ENCODE measurements around the gene GPD1. TPM values are rescaled to one million over a fixed set of nuclear protein-coding genes. Genes with fewer than 3 reads are reported as not detected.

Gene GPD1
- total RNA-seq, 1 experiment from 2014 or later = 1.6 TPM

DNA sequence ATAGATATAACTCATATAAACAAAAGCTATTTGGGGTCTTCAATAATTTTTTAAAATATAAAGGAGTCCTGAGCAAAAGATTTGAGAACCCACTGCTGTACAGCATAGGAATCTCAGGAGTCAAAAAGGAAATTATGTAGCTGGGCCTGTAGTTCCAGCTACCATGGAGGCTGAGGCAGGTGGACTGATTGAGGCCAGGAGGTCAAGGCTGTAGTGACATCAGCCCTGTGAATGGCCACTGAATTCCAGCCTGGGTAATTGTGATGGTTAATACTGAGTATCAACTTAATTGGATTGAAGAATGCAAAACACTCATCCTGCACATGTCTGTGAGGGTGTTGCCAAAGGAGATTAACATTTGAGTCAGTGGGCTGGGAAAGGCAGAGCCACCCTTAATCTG is 52.8 kb downstream of the GPD1 start:
- no peak for ATAC-seq
- Histone ChIP-seq H3K9ac (ENCODE audit: low read length) (no peak overlapping the region), H3K9me2 (ENCODE audit: insufficient read depth) (no peaks in the 10 kb centered on the region), H3K4me2 (ENCODE audit: low read length) (no peak overlapping the region), H3K4me1 (ENCODE audit: control insufficient read depth in 1 of 2, insufficient read depth in 2 of 2, low read length in 2 of 2) (peaks cover 0 to 4% of the 10 kb centered on the region in 2 experiments; a peak in 1 of 4 replicates), H3K9me3 (ENCODE audit: control insufficient read depth in 1 of 2, insufficient read depth in 1 of 2, low read depth in 1 of 2, low read length in 2 of 2) (no peaks in the 10 kb centered on the region), H3K4me3 (replicated peaks in 1 of 2; ENCODE audit: low read depth in 1 of 2, low read length in 2 of 2) (no peak overlapping the region), H3K79me2 (ENCODE audit: insufficient read depth, low read length) (peaks cover 17% of the 10 kb centered on the region; the same call in 1 of the 2 replicates), H3K27ac (ENCODE audit: low read depth, low read length) (no peak overlapping the region), H2AFZ (ENCODE audit: low read depth, low read length, poor library complexity, severe bottlenecking) (no peak overlapping the region), H3K27me3 (ENCODE audit: insufficient read depth, low read length) (no peaks in the 10 kb centered on the region), H3K36me3 (ENCODE audit: control insufficient read depth in 1 of 2, insufficient read depth in 2 of 2, low read length in 2 of 2) (no peaks in the 10 kb centered on the region), H4K20me1 (ENCODE audit: insufficient read depth) (no peaks in the 10 kb centered on the region)
- DNase-seq (ENCODE audit: low read depth, low spot score) = no peak
- TF ChIP-seq, protein P1, sequence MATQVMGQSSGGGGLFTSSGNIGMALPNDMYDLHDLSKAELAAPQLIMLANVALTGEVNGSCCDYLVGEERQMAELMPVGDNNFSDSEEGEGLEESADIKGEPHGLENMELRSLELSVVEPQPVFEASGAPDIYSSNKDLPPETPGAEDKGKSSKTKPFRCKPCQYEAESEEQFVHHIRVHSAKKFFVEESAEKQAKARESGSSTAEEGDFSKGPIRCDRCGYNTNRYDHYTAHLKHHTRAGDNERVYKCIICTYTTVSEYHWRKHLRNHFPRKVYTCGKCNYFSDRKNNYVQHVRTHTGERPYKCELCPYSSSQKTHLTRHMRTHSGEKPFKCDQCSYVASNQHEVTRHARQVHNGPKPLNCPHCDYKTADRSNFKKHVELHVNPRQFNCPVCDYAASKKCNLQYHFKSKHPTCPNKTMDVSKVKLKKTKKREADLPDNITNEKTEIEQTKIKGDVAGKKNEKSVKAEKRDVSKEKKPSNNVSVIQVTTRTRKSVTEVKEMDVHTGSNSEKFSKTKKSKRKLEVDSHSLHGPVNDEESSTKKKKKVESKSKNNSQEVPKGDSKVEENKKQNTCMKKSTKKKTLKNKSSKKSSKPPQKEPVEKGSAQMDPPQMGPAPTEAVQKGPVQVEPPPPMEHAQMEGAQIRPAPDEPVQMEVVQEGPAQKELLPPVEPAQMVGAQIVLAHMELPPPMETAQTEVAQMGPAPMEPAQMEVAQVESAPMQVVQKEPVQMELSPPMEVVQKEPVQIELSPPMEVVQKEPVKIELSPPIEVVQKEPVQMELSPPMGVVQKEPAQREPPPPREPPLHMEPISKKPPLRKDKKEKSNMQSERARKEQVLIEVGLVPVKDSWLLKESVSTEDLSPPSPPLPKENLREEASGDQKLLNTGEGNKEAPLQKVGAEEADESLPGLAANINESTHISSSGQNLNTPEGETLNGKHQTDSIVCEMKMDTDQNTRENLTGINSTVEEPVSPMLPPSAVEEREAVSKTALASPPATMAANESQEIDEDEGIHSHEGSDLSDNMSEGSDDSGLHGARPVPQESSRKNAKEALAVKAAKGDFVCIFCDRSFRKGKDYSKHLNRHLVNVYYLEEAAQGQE (IDR thresholded peaks at IDR 0.05; ENCODE audit: low read depth) = no peak
- TF ChIP-seq, protein P2, sequence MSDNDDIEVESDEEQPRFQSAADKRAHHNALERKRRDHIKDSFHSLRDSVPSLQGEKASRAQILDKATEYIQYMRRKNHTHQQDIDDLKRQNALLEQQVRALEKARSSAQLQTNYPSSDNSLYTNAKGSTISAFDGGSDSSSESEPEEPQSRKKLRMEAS (IDR thresholded peaks at IDR 0.05) = no peak
- TF ChIP-seq ZNF274 (IDR thresholded peaks at IDR 0.05; ENCODE audit: low read depth, low read length) = no peak
- no peak for TF ChIP-seq EGR1 (IDR thresholded peaks at IDR 0.05; ENCODE audit: low read depth)
- no peak for TF ChIP-seq CBX3 (IDR thresholded peaks at IDR 0.05; ENCODE audit: low read depth)
- TF ChIP-seq RAD21 (IDR thresholded peaks at IDR 0.05; ENCODE audit: low read depth) = no peak
- no peak for TF ChIP-seq SP1 (IDR thresholded peaks at IDR 0.05; ENCODE audit: low read depth)
- intact Hi-C loops (cut with micrococcal nuclease) = no loop called here
- no TSS peak for BruUV-seq (replicated peaks)
- RAD21 ChIA-PET (ENCODE audit: low non-redundant PET in 1 of 2, low total read pairs in 2 of 2, uncharacterized antibody in 2 of 2, unreplicated experiment in 2 of 2) = no interaction called here
- POLR2A ChIA-PET = no interaction called here
- CTCF ChIA-PET = interaction anchor here (0.6 to 1.8 kb wide), 2 partner anchors 45 to 68 kb away, joined by 3 to 4 read pairs; partner anchors contain the start of gene COX14

Measured in HCT116 (cell line).